Measurements from ENCODE around the gene RDX. TPM values are rescaled to one million over a fixed set of nuclear protein-coding genes. Genes with fewer than 3 reads are reported as not detected.

Gene RDX
- total RNA-seq, 1 experiment from 2014 or later, result 196 TPM

DNA sequence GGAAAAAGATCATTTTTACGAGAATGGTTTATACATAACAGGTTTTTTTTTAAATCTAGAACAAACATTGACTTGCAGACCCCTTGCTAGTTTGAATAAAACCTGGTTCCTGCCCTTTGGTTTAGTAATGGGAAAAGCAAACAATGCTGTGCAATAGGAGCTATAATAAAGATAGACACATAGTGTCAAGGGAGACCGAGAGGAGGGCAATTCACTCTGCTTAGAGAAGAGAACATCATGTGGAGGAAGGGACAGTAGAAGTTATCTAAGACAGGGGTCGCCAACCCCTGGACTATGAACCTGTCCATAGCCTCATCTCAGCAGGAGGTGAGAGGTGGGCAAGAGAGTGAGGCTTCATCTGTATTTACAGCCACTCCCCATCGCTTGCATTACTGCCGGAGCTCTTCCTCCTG lies 7.0 kb upstream of the RDX start:
- BruUV-seq (replicated peaks), result no TSS peak
- Histone ChIP-seq H3K27me3 (ENCODE audit: insufficient read depth, low read depth) (no peaks in the 10 kb centered on the region), H2AFZ (no peak overlapping the region), H3K36me3 (ENCODE audit: low read depth) (no peaks in the 10 kb centered on the region), H3K4me3 (no peak overlapping the region), H3F3A (ENCODE audit: insufficient read depth, low read depth) (peaks cover 41% of the 10 kb centered on the region), H3K9me2 (ENCODE audit: insufficient read depth) (no peaks in the 10 kb centered on the region), H3K79me2 (ENCODE audit: low read depth) (no peaks in the 10 kb centered on the region), H3K9me3 (ENCODE audit: insufficient read depth, low read depth) (no peaks in the 10 kb centered on the region; the same call in 1 of the 2 replicates), H3K27ac (no peak overlapping the region), H3K4me2 (no peak overlapping the region; the same call in 1 of the 2 replicates), H4K20me1 (ENCODE audit: insufficient read depth) (no peaks in the 10 kb centered on the region), H3K4me1 (replicated peaks; ENCODE audit: insufficient read depth) (peaks cover 55% of the 10 kb centered on the region)
- no peak for TF ChIP-seq EZH2 (IDR thresholded peaks at IDR 0.05; ENCODE audit: low read depth)
- TF ChIP-seq, protein P1, sequence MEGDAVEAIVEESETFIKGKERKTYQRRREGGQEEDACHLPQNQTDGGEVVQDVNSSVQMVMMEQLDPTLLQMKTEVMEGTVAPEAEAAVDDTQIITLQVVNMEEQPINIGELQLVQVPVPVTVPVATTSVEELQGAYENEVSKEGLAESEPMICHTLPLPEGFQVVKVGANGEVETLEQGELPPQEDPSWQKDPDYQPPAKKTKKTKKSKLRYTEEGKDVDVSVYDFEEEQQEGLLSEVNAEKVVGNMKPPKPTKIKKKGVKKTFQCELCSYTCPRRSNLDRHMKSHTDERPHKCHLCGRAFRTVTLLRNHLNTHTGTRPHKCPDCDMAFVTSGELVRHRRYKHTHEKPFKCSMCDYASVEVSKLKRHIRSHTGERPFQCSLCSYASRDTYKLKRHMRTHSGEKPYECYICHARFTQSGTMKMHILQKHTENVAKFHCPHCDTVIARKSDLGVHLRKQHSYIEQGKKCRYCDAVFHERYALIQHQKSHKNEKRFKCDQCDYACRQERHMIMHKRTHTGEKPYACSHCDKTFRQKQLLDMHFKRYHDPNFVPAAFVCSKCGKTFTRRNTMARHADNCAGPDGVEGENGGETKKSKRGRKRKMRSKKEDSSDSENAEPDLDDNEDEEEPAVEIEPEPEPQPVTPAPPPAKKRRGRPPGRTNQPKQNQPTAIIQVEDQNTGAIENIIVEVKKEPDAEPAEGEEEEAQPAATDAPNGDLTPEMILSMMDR (conservative IDR thresholded peaks at IDR 0.05), result no peak
- intact Hi-C loops (cut with micrococcal nuclease; ENCODE audit: unreplicated experiment), result no loop called here
- CTCF ChIA-PET, result no interaction called here
- DNase-seq, result no peak
- POLR2A ChIA-PET (ENCODE audit: unreplicated experiment), result no interaction called here

DNA sequence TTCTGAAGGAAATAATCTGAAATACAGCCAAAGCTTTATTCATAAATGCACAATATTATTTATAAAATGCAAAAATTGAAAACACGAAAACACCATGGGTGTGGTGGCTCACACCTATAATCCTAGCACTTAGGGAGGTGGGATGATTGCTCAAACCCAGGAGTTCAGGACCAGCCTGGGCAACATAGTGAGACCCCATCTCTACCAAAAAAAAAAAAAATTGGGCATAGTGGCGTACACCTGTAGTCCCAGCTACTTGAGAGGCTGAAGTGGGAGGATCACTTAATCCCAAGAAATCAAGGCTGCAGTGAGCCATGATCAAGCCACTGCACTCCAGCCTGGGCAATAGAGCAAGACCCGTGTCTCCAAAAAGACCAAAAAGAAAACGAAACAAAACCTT lies 5.2 kb upstream of the RDX start:
- H3K4me1 ChIP-seq (replicated peaks; ENCODE audit: insufficient read depth), result peaks cover 67% of the 10 kb centered on the region
- TF ChIP-seq, protein P1 (conservative IDR thresholded peaks at IDR 0.05), result no peak
- no peaks in the 10 kb centered on the region for H3K36me3 ChIP-seq (ENCODE audit: low read depth)
- BruUV-seq (replicated peaks), result no TSS peak
- H3F3A ChIP-seq (ENCODE audit: insufficient read depth, low read depth), result peaks cover 58% of the 10 kb centered on the region
- H2AFZ ChIP-seq, result no peak overlapping the region
- CTCF ChIA-PET, result no interaction called here
- H4K20me1 ChIP-seq (ENCODE audit: insufficient read depth), result no peaks in the 10 kb centered on the region
- H3K27me3 ChIP-seq (ENCODE audit: insufficient read depth, low read depth), result no peaks in the 10 kb centered on the region
- no peaks in the 10 kb centered on the region for H3K9me2 ChIP-seq (ENCODE audit: insufficient read depth)
- POLR2A ChIA-PET (ENCODE audit: unreplicated experiment), result no interaction called here
- H3K4me3 ChIP-seq, result no peak overlapping the region
- no peak overlapping the region for H3K27ac ChIP-seq
- H3K4me2 ChIP-seq, result no peak overlapping the region
- DNase-seq, result no peak
- intact Hi-C loops (cut with micrococcal nuclease; ENCODE audit: unreplicated experiment), result no loop called here
- H3K79me2 ChIP-seq (ENCODE audit: low read depth), result no peaks in the 10 kb centered on the region
- no peaks in the 10 kb centered on the region; the same call in 1 of the 2 replicates for H3K9me3 ChIP-seq (ENCODE audit: insufficient read depth, low read depth)

DNA sequence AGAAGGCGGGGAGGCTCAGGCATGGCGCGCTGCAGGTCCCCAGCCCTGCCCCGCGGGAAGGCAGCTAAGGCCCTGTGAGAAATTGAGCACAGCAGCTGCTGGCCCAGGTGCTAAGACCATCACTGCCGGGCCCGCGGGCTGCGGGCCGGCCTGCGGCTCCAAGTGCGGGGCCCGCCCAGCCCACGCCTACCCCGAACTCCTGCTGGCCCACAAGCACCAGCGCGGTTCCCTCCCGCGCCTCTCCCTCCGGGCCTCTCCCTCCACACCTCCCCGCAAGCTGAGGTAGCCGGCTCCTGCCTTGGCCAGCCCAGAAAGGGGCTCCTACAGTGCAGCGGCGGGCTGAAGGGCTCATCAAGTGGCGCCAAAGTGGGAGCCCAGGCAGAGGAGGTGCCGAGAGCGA lies 4.6 kb upstream of the RDX start:
- Histone ChIP-seq H3K36me3 (ENCODE audit: low read depth) (no peaks in the 10 kb centered on the region), H3K27me3 (ENCODE audit: insufficient read depth, low read depth) (no peaks in the 10 kb centered on the region), H3K4me2 (no peak overlapping the region), H3K9me3 (ENCODE audit: insufficient read depth, low read depth) (no peaks in the 10 kb centered on the region; the same call in 1 of the 2 replicates), H3K4me1 (replicated peaks; ENCODE audit: insufficient read depth) (peaks cover 61% of the 10 kb centered on the region), H3K27ac (no peak overlapping the region), H3K9me2 (ENCODE audit: insufficient read depth) (no peaks in the 10 kb centered on the region), H2AFZ (no peak overlapping the region), H3F3A (ENCODE audit: insufficient read depth, low read depth) (peaks cover 53% of the 10 kb centered on the region), H4K20me1 (ENCODE audit: insufficient read depth) (no peaks in the 10 kb centered on the region), H3K4me3 (no peak overlapping the region), H3K79me2 (ENCODE audit: low read depth) (peaks cover under 1% of the 10 kb centered on the region)
- BruUV-seq (replicated peaks), result no TSS peak
- ChIA-PET CTCF (no interaction called here), POLR2A (ENCODE audit: unreplicated experiment) (no interaction called here)
- TF ChIP-seq EZH2 (IDR thresholded peaks at IDR 0.05; ENCODE audit: low read depth), result no peak
- TF ChIP-seq, protein P1 (conservative IDR thresholded peaks at IDR 0.05), result no peak
- intact Hi-C loops (cut with micrococcal nuclease; ENCODE audit: unreplicated experiment), result no loop called here
- DNase-seq, result no peak

Measured in PC-9 (cell line).